SU-DHL-6 (cell line): ENCODE data around the gene GPX4.
A peak's percentile ranks its signal among the peaks of the same experiment; 100 is the strongest.
"Not testable (repeated sequence)": the region's sequence is repeated elsewhere in the genome, so short reads cannot be mapped to it uniquely, and the experiment has no call there.

ENCODE experiments used
- H2AFZ ChIP-seq: fragments of 200-600 bp; sonication (generic); 2 replicates; pipeline ENCODE4 v1.6.1; 2014; ENCODE audit warnings: low read depth, mild to moderate bottlenecking, moderate library complexity, mixed read lengths, antibody characterized with exemption, low read length; ENCODE audit not compliant: severe bottlenecking
- H3F3A ChIP-seq: fragments of 200-600 bp; shearing (Covaris generic); 2 replicates; pipeline ENCODE4 v1.6.0; 2016; ENCODE audit warnings: antibody characterized with exemption, mild to moderate bottlenecking; ENCODE audit not compliant: insufficient read depth
- H3K27ac ChIP-seq: fragments of 200-600 bp; sonication (generic); 2 replicates; pipeline ENCODE4 v1.5.1; 2016; ENCODE audit warnings: low read depth, mild to moderate bottlenecking, low read length, moderate library complexity, mixed read lengths
- H3K27me3 ChIP-seq: fragments of 200-600 bp; sonication (generic), shearing (Covaris generic); 2 replicates; pipeline ENCODE4 v1.6.0; 2014; ENCODE audit warnings: mild to moderate bottlenecking, low read length
- H3K36me3 ChIP-seq: fragments of 200-600 bp; sonication (generic); 2 replicates; pipeline ENCODE4 v1.6.1; 2014; ENCODE audit warnings: mild to moderate bottlenecking, low read length, mixed read lengths
- H3K4me2 ChIP-seq: fragments of 300-600, 200-600 bp; shearing (Covaris generic), sonication (generic); 2 replicates; pipeline ENCODE4 v1.6.0; 2014; ENCODE audit warnings: low read length, low read depth, mild to moderate bottlenecking; ENCODE audit not compliant: poor library complexity, severe bottlenecking
- H3K4me3 ChIP-seq: fragments of 200-600 bp; sonication (generic); 2 replicates; pipeline ENCODE4 v1.5.1; 2014; ENCODE audit warnings: antibody characterized with exemption, low read length, mild to moderate bottlenecking, mixed read lengths; ENCODE audit not compliant: insufficient read depth, poor library complexity, severe bottlenecking
- H3K79me2 ChIP-seq: fragments of 200-600 bp; sonication (generic); 2 replicates; pipeline ENCODE4 v1.6.1; 2014; ENCODE audit warnings: mild to moderate bottlenecking, low read length, moderate library complexity; ENCODE audit not compliant: insufficient read depth
- H3K9ac ChIP-seq: fragments of 200-600 bp; sonication (generic); 2 replicates; pipeline ENCODE4 v1.7.0; 2014; ENCODE audit warnings: mild to moderate bottlenecking, low read length
- H3K9me2 ChIP-seq: fragments of 200-600 bp; sonication (generic); replicated peaks from 2 replicates; pipeline ENCODE4 v1.6.1; 2014; ENCODE audit warnings: low read length; ENCODE audit not compliant: insufficient read depth
- H3K9me3 ChIP-seq: fragments of 200-600 bp; sonication (generic); 2 replicates; pipeline ENCODE4 v1.6.1; 2014; ENCODE audit warnings: low read length, mixed read lengths; ENCODE audit not compliant: insufficient read depth
- H4K20me1 ChIP-seq: fragments of 200-600 bp; sonication (generic); 2 replicates; pipeline ENCODE4 v1.6.1; 2014; ENCODE audit warnings: low read depth, mild to moderate bottlenecking, antibody characterized with exemption, low read length, moderate library complexity, mixed read lengths
- EZH2phosphoT487 ChIP-seq: fragments of 200-600 bp; sonication (generic), shearing (Covaris generic); conservative IDR thresholded peaks from 2 replicates; pipeline ENCODE4 v1.6.1; 2018; ENCODE audit warnings: mild to moderate bottlenecking, antibody characterized with exemption, low read length, moderate library complexity, mixed read lengths
- TF ChIP-seq, protein P1 (sequence below): fragments of 200-600 bp; sonication (generic); IDR thresholded peaks from one replicate; pipeline ENCODE4 v1.5.1; 2017; ENCODE audit warnings: antibody characterized with exemption, mild to moderate bottlenecking, low read length, moderate library complexity; ENCODE audit not compliant: insufficient read depth, poor library complexity, severe bottlenecking

GPX4 gene

DNA sequence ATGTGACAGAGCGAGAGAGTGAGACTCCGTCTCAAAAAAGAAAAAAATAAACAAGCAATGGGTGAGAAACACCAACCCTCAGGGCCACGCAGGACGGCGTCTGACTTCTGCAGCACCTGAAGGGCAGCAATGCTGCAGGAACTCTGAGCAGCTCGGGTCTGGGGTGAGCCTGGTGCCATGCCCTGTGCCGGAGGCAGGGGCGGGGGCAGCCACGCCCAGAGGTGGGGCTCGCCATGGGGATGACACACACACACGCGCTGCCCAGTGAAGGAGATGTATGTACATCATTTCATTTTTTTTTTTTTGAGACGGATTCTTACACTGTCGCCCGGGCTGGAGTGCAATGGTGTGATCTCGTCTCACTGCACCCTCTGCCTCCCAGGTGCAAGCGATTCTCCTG is 24.3 kb downstream of the GPX4 start:
- Histone ChIP-seq H4K20me1 (no peaks in the 10 kb centered on the region), H3K9me2 (no peaks in the 10 kb centered on the region), H3K9me3 (no peaks in the 10 kb centered on the region), H3K9ac (no peak overlapping the region), H3K27ac (no peak overlapping the region), H3F3A (no peaks in the 10 kb centered on the region), H3K79me2 (no peaks in the 10 kb centered on the region), H3K36me3 (no peaks in the 10 kb centered on the region), H3K4me2 (no peak overlapping the region), H2AFZ (no peak overlapping the region), H3K27me3 (no peaks in the 10 kb centered on the region), H3K4me3 (no peak overlapping the region)
- no peak for TF ChIP-seq EZH2phosphoT487
- TF ChIP-seq, protein P1, sequence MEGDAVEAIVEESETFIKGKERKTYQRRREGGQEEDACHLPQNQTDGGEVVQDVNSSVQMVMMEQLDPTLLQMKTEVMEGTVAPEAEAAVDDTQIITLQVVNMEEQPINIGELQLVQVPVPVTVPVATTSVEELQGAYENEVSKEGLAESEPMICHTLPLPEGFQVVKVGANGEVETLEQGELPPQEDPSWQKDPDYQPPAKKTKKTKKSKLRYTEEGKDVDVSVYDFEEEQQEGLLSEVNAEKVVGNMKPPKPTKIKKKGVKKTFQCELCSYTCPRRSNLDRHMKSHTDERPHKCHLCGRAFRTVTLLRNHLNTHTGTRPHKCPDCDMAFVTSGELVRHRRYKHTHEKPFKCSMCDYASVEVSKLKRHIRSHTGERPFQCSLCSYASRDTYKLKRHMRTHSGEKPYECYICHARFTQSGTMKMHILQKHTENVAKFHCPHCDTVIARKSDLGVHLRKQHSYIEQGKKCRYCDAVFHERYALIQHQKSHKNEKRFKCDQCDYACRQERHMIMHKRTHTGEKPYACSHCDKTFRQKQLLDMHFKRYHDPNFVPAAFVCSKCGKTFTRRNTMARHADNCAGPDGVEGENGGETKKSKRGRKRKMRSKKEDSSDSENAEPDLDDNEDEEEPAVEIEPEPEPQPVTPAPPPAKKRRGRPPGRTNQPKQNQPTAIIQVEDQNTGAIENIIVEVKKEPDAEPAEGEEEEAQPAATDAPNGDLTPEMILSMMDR = no peak

DNA sequence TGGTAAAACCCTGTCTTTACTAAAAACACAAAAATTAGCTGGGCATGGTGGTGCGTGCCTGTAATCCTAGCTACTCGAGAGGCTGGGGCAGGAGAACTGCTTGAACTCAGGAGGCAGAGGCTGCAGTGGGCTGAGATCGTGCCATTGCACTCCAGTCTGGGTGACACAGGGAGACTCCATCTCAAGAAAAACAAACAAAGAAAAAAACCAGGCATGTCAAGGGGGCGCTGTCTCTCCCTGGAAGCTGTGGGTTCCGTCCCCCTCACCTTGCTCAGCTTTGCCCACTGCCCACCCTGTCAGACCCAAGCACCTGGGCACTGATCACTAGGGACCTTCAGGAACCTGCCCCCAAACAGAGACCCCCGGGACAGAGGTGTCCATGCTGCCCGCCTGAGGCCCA is 25.3 kb downstream of the GPX4 start:
- H2AFZ ChIP-seq, H3K4me2 ChIP-seq, H3K27ac ChIP-seq, H4K20me1 ChIP-seq, H3K79me2 ChIP-seq, H3K9me3 ChIP-seq, H3F3A ChIP-seq, H3K4me3 ChIP-seq, H3K27me3 ChIP-seq, H3K9me2 ChIP-seq, H3K36me3 ChIP-seq, H3K9ac ChIP-seq: not testable (repeated sequence)

GRCh38 chr19:1129535-1129934 is 25.7 kb downstream of the GPX4 start:
- H3K27me3 ChIP-seq = no peaks in the 10 kb centered on the region
- no peak overlapping the region for H3K27ac ChIP-seq
- H4K20me1 ChIP-seq = no peaks in the 10 kb centered on the region
- no peak overlapping the region for H2AFZ ChIP-seq
- H3K9me3 ChIP-seq = no peaks in the 10 kb centered on the region
- no peak overlapping the region for H3K9ac ChIP-seq
- H3K9me2 ChIP-seq = no peaks in the 10 kb centered on the region
- no peak overlapping the region for H3K4me3 ChIP-seq
- no peaks in the 10 kb centered on the region for H3F3A ChIP-seq
- TF ChIP-seq, protein P1 = no peak
- no peak for TF ChIP-seq EZH2phosphoT487
- no peaks in the 10 kb centered on the region for H3K36me3 ChIP-seq
- H3K79me2 ChIP-seq = no peaks in the 10 kb centered on the region
- no peak overlapping the region for H3K4me2 ChIP-seq

DNA sequence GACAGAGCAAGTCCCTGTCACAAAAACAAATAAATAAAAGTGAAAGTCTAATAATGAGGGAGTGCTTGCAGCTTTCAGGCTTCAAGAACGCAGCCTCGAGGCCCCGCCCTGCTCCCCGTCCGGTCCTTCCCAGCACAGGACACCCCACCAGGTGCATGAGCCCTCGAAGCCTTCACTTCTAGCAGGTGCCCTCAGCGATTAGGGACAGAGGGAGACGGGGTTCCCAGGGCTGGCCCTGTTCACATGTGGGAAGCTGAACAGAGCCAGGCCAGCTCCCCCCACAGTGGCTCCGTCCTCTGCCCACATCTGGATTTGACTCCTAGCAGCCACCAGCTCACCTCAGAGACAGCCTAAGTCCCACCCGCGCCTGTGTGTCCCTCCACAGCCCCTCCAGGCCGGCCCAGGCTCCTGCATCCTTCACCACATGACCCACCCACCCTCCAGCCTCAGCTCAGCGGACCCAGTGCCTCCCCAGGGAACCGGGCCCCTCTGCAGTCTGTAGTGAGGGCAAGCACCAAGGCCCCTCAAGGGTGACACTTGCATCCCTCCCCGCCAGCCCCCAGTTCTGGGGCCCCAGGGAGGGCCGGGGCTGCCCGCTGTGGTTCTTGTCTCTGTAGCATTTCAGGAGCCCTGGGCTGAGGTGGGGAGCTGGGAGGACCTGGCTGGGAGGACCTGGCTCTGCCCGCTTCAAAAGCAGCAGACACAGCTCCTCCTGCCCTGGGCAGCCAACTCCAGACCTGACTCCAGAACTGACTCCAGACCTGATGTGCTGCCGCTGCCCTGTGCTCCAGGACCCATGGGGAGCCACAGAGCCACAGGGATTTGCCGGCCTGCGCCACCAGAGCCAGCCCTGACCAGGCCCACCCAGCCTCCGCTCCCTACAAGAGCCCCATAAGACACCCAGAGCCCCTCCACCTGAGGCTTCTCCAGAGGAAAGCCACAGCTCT is 27.2 kb downstream of the GPX4 start:
- Histone ChIP-seq H3K9ac (peak overlapping the region; percentile 50), H2AFZ (no peak overlapping the region), H3K79me2 (no peaks in the 10 kb centered on the region), H3K27me3 (no peaks in the 10 kb centered on the region), H3K9me2 (no peaks in the 10 kb centered on the region), H3K27ac (no peak overlapping the region), H3K9me3 (no peaks in the 10 kb centered on the region), H3F3A (no peaks in the 10 kb centered on the region), H4K20me1 (no peaks in the 10 kb centered on the region), H3K36me3 (no peaks in the 10 kb centered on the region), H3K4me3 (no peak overlapping the region), H3K4me2 (peak overlapping the region; percentile 68)
- TF ChIP-seq, protein P1 = no peak
- no peak for TF ChIP-seq EZH2phosphoT487
